Fibroblast of lung (primary cell): Measurements from ENCODE around the gene FNDC3A. TPM values are rescaled to one million over a fixed set of nuclear protein-coding genes. Genes with fewer than 3 reads are reported as not detected.
A peak's percentile ranks its signal among the peaks of the same experiment; 100 is the strongest.

Experiments used
- DNase-seq, 2 donors: peaks; one replicate each; pipeline versions ENCODE4 v3.0.0 to v3.0.0-alpha.2; 2010; ENCODE audit warnings: low read depth in 2 of 2
- H2AFZ ChIP-seq: 2 replicates; pipeline ENCODE4 v1.5.1; 2012; ENCODE audit warnings: low read length, control low read depth, inconsistent platforms
- H3K27ac ChIP-seq: 2 replicates; pipeline ENCODE4 v1.5.1; 2011; ENCODE audit warnings: low read length, control low read depth; ENCODE audit not compliant: insufficient read depth
- H3K27me3 ChIP-seq: 2 replicates; pipeline ENCODE4 v1.5.1; 2011; ENCODE audit warnings: mild to moderate bottlenecking, low read length; ENCODE audit not compliant: control insufficient read depth, insufficient read depth
- H3K36me3 ChIP-seq: 2 replicates; pipeline ENCODE4 v1.5.1; 2011; ENCODE audit warnings: low read length; ENCODE audit not compliant: control insufficient read depth, insufficient read depth
- H3K4me1 ChIP-seq: 2 replicates; pipeline ENCODE4 v1.5.1; 2011; ENCODE audit warnings: low read length; ENCODE audit not compliant: control insufficient read depth, insufficient read depth; ENCODE audit errors: extremely low read depth
- H3K4me2 ChIP-seq: 2 replicates; pipeline ENCODE4 v1.5.1; 2011; ENCODE audit warnings: low read length, control low read depth; ENCODE audit not compliant: insufficient read depth; ENCODE audit errors: extremely low read depth
- H3K4me3 ChIP-seq, 4 experiments: fragments of 200-600 bp in 1 of 4; sonication (generic) in 1 of 4; replicated peaks in 1 of 4; 2 replicates each; pipeline ENCODE4 v1.5.1; 2011 to 2016; ENCODE audit warnings: low read length in 4 of 4, low read depth in 3 of 4, mild to moderate bottlenecking in 3 of 4, control low read depth in 2 of 4, inconsistent platforms in 1 of 4, mixed read lengths in 1 of 4; ENCODE audit not compliant: insufficient read depth in 1 of 4; ENCODE audit errors: control extremely low read depth in 1 of 4
- H3K79me2 ChIP-seq: 2 replicates; pipeline ENCODE4 v1.5.1; 2012; ENCODE audit warnings: mild to moderate bottlenecking, low read length, inconsistent platforms; ENCODE audit not compliant: control insufficient read depth, insufficient read depth
- H3K9ac ChIP-seq: 2 replicates; pipeline ENCODE4 v1.5.1; 2011; ENCODE audit warnings: mild to moderate bottlenecking, low read length, control low read depth; ENCODE audit not compliant: insufficient read depth
- H3K9me3 ChIP-seq: 2 replicates; pipeline ENCODE4 v1.5.1; 2012; ENCODE audit warnings: low read depth, low read length; ENCODE audit not compliant: control insufficient read depth, insufficient read depth
- H4K20me1 ChIP-seq: 2 replicates; pipeline ENCODE4 v1.5.1; 2011; ENCODE audit warnings: low read length; ENCODE audit not compliant: control insufficient read depth, insufficient read depth; ENCODE audit errors: extremely low read depth
- EZH2 ChIP-seq: IDR thresholded peaks from 2 replicates; pipeline ENCODE4 v1.5.1; 2012; ENCODE audit warnings: low read length, control low read depth, mild to moderate bottlenecking; ENCODE audit errors: missing control alignments
- polyA plus RNA-seq, 2 donors: library from polyadenylated mRNA; depleted of rRNA in 1 of 2; stranded (reverse) in 1 of 2; unstranded in 1 of 2; fragments of >200 nt; gene quantifications; 2 replicates each; pipeline ENCODE4 v1.2.1, GENCODE V29; 2011 to 2012; ENCODE audit warnings: missing spikeins in 1 of 2
- total RNA-seq: library from RNA; depleted of rRNA; stranded (reverse); fragments of >200 nt; gene quantifications from 2 replicates; pipeline ENCODE4 v1.2.1, GENCODE V29; 2014
- TF ChIP-seq, protein P1 (sequence below), 2 donors: IDR thresholded peaks in 1 of 2; conservative IDR thresholded peaks in 1 of 2; 1 replicate in 1 of 2; 2 replicates in 1 of 2; pipeline ENCODE4 v1.5.1; 2011 to 2012; ENCODE audit warnings: low read length in 2 of 2, control low read depth in 1 of 2, inconsistent platforms in 1 of 2, low read depth in 1 of 2, mild to moderate bottlenecking in 1 of 2

The FNDC3A gene
- total and polyA plus RNA-seq, 2 donors (not counting 1 experiment from before 2014, with no cell fraction given): 44.7 to 79.4 TPM

- Histone ChIP-seq H3K36me3 (peaks cover 2% of the 10 kb centered on the region), H2AFZ (no peak overlapping the region), H3K27ac (no peak overlapping the region), H3K4me1 (no peaks in the 10 kb centered on the region), H3K79me2 (no peaks in the 10 kb centered on the region), H3K9me3 (no peaks in the 10 kb centered on the region), H3K27me3 (peaks cover 12% of the 10 kb centered on the region), H3K9ac (no peak overlapping the region), H3K4me2 (no peak overlapping the region), H3K4me3 (no peak overlapping the region), H4K20me1 (no peaks in the 10 kb centered on the region)
- no peak for TF ChIP-seq EZH2
- TF ChIP-seq, protein P1, sequence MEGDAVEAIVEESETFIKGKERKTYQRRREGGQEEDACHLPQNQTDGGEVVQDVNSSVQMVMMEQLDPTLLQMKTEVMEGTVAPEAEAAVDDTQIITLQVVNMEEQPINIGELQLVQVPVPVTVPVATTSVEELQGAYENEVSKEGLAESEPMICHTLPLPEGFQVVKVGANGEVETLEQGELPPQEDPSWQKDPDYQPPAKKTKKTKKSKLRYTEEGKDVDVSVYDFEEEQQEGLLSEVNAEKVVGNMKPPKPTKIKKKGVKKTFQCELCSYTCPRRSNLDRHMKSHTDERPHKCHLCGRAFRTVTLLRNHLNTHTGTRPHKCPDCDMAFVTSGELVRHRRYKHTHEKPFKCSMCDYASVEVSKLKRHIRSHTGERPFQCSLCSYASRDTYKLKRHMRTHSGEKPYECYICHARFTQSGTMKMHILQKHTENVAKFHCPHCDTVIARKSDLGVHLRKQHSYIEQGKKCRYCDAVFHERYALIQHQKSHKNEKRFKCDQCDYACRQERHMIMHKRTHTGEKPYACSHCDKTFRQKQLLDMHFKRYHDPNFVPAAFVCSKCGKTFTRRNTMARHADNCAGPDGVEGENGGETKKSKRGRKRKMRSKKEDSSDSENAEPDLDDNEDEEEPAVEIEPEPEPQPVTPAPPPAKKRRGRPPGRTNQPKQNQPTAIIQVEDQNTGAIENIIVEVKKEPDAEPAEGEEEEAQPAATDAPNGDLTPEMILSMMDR (conservative IDR thresholded peaks at IDR 0.05 in 1 of 2, IDR thresholded peaks at IDR 0.05 in 1 of 2; ENCODE audit: low read depth in 1 of 2, low read length in 2 of 2): no peak
- no peak for DNase-seq
Measured at GRCh38 chr13:49213539-49213938, 237.8 kb downstream of the FNDC3A start.

DNA sequence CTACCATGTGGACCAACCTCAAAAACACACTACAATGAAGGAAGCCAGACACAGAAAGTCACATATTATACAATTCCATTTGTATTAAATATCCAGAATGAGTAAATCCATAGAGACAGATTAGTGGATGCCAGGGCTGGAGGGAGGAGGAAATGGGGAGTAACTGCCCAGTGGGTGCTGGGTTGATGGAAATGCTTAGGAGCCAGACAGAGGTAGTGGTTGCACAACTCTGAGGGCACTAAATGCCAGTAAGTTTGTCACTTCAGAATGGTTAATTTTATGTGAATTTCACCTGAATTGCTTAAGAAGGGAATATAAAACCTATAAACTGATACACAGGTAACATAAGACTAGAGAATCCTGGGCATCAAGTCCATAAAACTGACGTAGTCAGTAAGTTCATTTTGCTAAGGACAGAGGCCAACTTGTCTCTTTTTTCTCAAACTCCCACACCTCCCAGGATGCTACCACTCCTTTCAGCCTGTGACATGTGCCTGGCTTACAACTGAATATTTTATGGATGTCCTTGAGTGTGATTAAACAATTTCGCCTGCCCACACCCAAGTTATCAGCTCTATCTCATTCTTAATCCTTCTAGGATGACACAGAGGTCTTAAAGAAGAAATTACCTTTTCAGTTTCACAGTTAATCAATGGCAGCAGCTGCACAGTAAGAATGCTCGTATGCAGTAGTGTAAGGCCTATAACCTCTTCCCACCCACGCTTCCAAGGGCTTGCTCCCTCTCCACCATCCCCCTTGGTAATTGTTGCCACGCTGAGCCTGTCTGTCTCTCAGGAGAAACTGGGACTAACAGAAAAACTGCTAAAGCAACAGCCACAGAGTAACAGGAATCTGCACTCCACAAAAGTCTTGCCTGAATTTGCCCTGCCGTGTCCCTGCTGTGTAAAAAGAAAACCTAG, 238.5 kb downstream of the FNDC3A start:
- no peaks in the 10 kb centered on the region for H3K4me1 ChIP-seq
- no peak for TF ChIP-seq EZH2
- TF ChIP-seq, protein P1 (conservative IDR thresholded peaks at IDR 0.05 in 1 of 2, IDR thresholded peaks at IDR 0.05 in 1 of 2; ENCODE audit: low read depth in 1 of 2, low read length in 2 of 2): no peak
- no peak overlapping the region for H3K27ac ChIP-seq
- no peak overlapping the region for H2AFZ ChIP-seq
- no peak overlapping the region for H3K4me3 ChIP-seq
- DNase-seq: no peak
- peaks cover 15% of the 10 kb centered on the region for H3K27me3 ChIP-seq
- no peaks in the 10 kb centered on the region for H3K9me3 ChIP-seq
- no peak overlapping the region for H3K9ac ChIP-seq
- no peak overlapping the region for H3K4me2 ChIP-seq
- no peaks in the 10 kb centered on the region for H3K79me2 ChIP-seq
- H3K36me3 ChIP-seq: peaks cover 2% of the 10 kb centered on the region
- no peaks in the 10 kb centered on the region for H4K20me1 ChIP-seq

- no peaks in the 10 kb centered on the region for H3K79me2 ChIP-seq
- no peaks in the 10 kb centered on the region for H3K4me1 ChIP-seq
- no peak overlapping the region for H3K4me3 ChIP-seq
- H4K20me1 ChIP-seq: no peaks in the 10 kb centered on the region
- H3K9me3 ChIP-seq: no peaks in the 10 kb centered on the region
- DNase-seq: peak in 1 of 2 donors; percentile 6
- H3K9ac ChIP-seq: no peak overlapping the region
- no peak overlapping the region for H3K4me2 ChIP-seq
- H3K27ac ChIP-seq: no peak overlapping the region
- H2AFZ ChIP-seq: no peak overlapping the region
- H3K27me3 ChIP-seq: peaks cover 20% of the 10 kb centered on the region
- TF ChIP-seq, protein P1 (conservative IDR thresholded peaks at IDR 0.05 in 1 of 2, IDR thresholded peaks at IDR 0.05 in 1 of 2; ENCODE audit: low read depth in 1 of 2, low read length in 2 of 2): no peak
- TF ChIP-seq EZH2: no peak
- H3K36me3 ChIP-seq: peaks cover 2% of the 10 kb centered on the region
Measured at GRCh38 chr13:49214917-49215376, 239.2 kb downstream of the FNDC3A start.
